22Rv1 (cell line): Measurements from ENCODE around the gene TBC1D22A.
A peak's percentile ranks its signal among the peaks of the same experiment; 100 is the strongest.

Source experiments
- ZFX ChIP-seq: fragments of 450-650 bp; IDR thresholded peaks from 2 replicates; pipeline ENCODE4 v1.6.1; 2017; ENCODE audit warnings: antibody characterized with exemption, borderline replicate concordance
- TF ChIP-seq, protein P1 (sequence below): fragments of 450-650 bp; IDR thresholded peaks from 2 replicates; pipeline ENCODE4 v1.5.1; 2017; ENCODE audit warnings: mild to moderate bottlenecking

DNA sequence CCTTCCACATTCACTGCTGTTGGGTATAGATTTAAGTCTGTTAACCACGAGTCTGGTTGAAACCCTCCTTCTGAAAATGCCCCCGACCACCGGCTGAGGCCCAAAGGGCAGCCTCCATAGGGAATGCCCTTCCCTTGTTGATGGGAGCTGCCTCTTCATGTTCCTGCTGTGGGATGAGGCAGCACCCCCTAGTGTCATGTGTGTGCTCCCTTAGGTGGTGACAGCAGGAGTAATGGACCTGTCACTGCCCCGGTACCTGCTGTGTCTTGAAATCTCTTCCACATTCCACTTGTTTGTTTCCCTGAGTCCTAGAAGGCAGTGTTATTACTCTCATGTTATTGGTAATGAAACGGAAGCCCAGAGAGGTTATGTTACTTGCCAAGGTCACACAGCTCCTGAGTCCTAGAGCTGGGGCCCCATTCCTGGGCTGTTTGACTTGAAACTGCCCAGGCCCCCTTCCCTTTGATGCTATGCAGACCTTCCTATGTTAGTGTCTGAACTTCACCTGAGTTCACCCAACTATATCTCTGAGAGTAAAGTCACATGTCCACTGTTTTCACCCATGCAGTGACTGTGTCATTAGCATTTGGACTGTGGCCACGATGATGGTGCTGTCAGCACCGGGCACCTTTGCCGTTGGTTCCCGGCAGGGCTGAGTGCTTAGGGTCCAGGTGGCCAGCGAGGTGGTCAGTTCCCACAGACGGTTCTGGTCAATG, 234.3 kb downstream of the TBC1D22A start:
- TF ChIP-seq, protein P1, sequence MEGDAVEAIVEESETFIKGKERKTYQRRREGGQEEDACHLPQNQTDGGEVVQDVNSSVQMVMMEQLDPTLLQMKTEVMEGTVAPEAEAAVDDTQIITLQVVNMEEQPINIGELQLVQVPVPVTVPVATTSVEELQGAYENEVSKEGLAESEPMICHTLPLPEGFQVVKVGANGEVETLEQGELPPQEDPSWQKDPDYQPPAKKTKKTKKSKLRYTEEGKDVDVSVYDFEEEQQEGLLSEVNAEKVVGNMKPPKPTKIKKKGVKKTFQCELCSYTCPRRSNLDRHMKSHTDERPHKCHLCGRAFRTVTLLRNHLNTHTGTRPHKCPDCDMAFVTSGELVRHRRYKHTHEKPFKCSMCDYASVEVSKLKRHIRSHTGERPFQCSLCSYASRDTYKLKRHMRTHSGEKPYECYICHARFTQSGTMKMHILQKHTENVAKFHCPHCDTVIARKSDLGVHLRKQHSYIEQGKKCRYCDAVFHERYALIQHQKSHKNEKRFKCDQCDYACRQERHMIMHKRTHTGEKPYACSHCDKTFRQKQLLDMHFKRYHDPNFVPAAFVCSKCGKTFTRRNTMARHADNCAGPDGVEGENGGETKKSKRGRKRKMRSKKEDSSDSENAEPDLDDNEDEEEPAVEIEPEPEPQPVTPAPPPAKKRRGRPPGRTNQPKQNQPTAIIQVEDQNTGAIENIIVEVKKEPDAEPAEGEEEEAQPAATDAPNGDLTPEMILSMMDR: peak; percentile 26; the same call in 1 of the 2 replicates
- TF ChIP-seq ZFX: no peak
